Measurements from ENCODE around the gene FRA10AC1. TPM values are rescaled to one million over a fixed set of nuclear protein-coding genes. Genes with fewer than 3 reads are reported as not detected.

FRA10AC1 gene
- total RNA-seq, 1 experiment from 2014 or later: 20.3 TPM

DNA sequence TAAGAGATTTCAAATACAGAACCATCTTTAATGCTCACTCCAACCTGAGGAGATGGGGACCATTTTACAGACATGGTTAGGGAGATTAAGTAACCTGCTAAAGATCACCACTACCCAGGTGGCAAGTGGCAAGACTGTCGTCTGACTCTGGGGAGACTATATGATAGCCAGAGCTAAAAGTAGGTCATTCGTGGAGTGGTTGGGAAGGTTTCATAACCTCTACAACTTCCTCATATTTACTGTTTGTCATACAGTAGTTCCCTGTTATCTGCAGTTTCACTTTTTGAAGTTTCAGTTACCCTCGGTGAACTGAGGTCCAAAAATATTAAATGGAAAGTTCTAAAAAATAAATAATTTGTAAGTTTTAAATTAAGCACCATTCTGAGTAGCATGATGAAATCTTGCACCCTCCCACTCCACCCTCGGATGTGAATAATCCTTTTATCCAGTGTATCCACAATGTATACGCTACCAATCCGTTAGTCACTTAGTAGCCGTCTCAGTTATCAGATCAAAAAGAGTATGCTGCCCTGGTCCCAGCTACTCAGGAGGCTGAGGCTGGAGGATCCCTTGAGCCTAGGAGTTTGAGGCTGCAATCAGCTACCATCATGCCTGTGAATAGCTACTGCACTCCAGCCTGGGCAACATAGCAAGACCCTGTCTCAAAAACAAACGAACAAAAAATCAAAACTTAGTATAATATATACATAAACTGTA is 40.4 kb upstream of the FRA10AC1 start:
- H3K4me3 ChIP-seq (ENCODE audit: low read depth in 2 of 2, low read length in 2 of 2): no peak overlapping the region
- H3K27me3 ChIP-seq (ENCODE audit: control insufficient read depth, insufficient read depth, low read length): peaks cover 2% of the 10 kb centered on the region; the same call in 1 of the 2 replicates
- in situ Hi-C loops (cut with HindIII; ENCODE audit: low pct_unique_long_range_greater_than_20kb, low sequenced_read_pairs) (no loop called here), intact Hi-C loops (cut with micrococcal nuclease; ENCODE audit: unreplicated experiment) (no loop called here)
- H3K27ac ChIP-seq (ENCODE audit: low read length): no peak overlapping the region
- no peaks in the 10 kb centered on the region for H3K9me3 ChIP-seq (ENCODE audit: control insufficient read depth, insufficient read depth, low read depth, low read length)
- H3K4me1 ChIP-seq (ENCODE audit: control insufficient read depth, insufficient read depth, low read length): peaks cover 17% of the 10 kb centered on the region
- TF ChIP-seq, protein P1, sequence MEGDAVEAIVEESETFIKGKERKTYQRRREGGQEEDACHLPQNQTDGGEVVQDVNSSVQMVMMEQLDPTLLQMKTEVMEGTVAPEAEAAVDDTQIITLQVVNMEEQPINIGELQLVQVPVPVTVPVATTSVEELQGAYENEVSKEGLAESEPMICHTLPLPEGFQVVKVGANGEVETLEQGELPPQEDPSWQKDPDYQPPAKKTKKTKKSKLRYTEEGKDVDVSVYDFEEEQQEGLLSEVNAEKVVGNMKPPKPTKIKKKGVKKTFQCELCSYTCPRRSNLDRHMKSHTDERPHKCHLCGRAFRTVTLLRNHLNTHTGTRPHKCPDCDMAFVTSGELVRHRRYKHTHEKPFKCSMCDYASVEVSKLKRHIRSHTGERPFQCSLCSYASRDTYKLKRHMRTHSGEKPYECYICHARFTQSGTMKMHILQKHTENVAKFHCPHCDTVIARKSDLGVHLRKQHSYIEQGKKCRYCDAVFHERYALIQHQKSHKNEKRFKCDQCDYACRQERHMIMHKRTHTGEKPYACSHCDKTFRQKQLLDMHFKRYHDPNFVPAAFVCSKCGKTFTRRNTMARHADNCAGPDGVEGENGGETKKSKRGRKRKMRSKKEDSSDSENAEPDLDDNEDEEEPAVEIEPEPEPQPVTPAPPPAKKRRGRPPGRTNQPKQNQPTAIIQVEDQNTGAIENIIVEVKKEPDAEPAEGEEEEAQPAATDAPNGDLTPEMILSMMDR (IDR thresholded peaks at IDR 0.05): no peak
- TF ChIP-seq, protein P2, sequence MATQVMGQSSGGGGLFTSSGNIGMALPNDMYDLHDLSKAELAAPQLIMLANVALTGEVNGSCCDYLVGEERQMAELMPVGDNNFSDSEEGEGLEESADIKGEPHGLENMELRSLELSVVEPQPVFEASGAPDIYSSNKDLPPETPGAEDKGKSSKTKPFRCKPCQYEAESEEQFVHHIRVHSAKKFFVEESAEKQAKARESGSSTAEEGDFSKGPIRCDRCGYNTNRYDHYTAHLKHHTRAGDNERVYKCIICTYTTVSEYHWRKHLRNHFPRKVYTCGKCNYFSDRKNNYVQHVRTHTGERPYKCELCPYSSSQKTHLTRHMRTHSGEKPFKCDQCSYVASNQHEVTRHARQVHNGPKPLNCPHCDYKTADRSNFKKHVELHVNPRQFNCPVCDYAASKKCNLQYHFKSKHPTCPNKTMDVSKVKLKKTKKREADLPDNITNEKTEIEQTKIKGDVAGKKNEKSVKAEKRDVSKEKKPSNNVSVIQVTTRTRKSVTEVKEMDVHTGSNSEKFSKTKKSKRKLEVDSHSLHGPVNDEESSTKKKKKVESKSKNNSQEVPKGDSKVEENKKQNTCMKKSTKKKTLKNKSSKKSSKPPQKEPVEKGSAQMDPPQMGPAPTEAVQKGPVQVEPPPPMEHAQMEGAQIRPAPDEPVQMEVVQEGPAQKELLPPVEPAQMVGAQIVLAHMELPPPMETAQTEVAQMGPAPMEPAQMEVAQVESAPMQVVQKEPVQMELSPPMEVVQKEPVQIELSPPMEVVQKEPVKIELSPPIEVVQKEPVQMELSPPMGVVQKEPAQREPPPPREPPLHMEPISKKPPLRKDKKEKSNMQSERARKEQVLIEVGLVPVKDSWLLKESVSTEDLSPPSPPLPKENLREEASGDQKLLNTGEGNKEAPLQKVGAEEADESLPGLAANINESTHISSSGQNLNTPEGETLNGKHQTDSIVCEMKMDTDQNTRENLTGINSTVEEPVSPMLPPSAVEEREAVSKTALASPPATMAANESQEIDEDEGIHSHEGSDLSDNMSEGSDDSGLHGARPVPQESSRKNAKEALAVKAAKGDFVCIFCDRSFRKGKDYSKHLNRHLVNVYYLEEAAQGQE (IDR thresholded peaks at IDR 0.05; ENCODE audit: insufficient read depth in 1 of 2, low read depth in 2 of 2, low read length in 1 of 2): no peak
- no peak for TF ChIP-seq POLR2AphosphoS5 (IDR thresholded peaks at IDR 0.05; ENCODE audit: low read depth, low read length)
- TF ChIP-seq TCF7L2 (IDR thresholded peaks at IDR 0.05; ENCODE audit: low read depth, low read length): no peak
- no peak for TF ChIP-seq SIN3A (IDR thresholded peaks at IDR 0.05; ENCODE audit: borderline replicate concordance, insufficient read depth, low read depth, low read length)
- no TSS peak for BruUV-seq (replicated peaks)
- no peak for DNase-seq (ENCODE audit: low read depth, low spot score)
- ChIA-PET CTCF (interaction anchor here (0.6 kb wide), 1 partner anchor 64 kb away, joined by 7 read pairs; no protein-coding TSS in a partner anchor), POLR2A (no interaction called here)
- H3K36me3 ChIP-seq (ENCODE audit: control insufficient read depth, insufficient read depth, low read length): no peaks in the 10 kb centered on the region
- no peak for ATAC-seq

DNA sequence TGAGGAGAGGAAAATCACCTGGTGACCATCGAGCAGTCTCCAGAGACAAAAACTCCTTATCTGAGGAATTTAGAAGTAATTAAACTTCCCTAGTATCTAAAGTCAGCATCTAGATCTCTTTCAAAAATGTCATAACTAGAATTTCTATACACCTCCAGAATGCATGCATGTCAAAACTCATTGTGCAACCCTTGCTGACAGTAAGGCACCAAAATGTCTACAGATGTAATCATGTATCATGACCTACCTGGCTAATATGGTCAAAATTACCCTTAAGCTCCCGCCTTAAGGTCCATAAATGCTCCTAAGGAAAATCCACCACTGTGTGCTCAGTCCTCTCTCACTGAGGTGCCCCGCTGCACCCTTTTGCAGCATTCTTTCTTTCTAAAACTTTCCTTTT is 39.0 kb upstream of the FRA10AC1 start:
- in situ Hi-C loops (cut with HindIII; ENCODE audit: low pct_unique_long_range_greater_than_20kb, low sequenced_read_pairs): no loop called here
- DNase-seq (ENCODE audit: low read depth, low spot score): no peak
- BruUV-seq (replicated peaks): no TSS peak
- POLR2A ChIA-PET: no interaction called here
- intact Hi-C loops (cut with micrococcal nuclease; ENCODE audit: unreplicated experiment): no loop called here
- no peaks in the 10 kb centered on the region for H3K9me3 ChIP-seq (ENCODE audit: control insufficient read depth, insufficient read depth, low read depth, low read length)
- H3K4me3 ChIP-seq (ENCODE audit: low read depth in 2 of 2, low read length in 2 of 2): no peak overlapping the region
- CTCF ChIA-PET: no interaction called here
- no peak overlapping the region for H3K27ac ChIP-seq (ENCODE audit: low read length)
- no peak for TF ChIP-seq TCF7L2 (IDR thresholded peaks at IDR 0.05; ENCODE audit: low read depth, low read length)
- no peak for TF ChIP-seq POLR2AphosphoS5 (IDR thresholded peaks at IDR 0.05; ENCODE audit: low read depth, low read length)
- H3K27me3 ChIP-seq (ENCODE audit: control insufficient read depth, insufficient read depth, low read length): peaks cover 2% of the 10 kb centered on the region; the same call in 1 of the 2 replicates
- ATAC-seq: no peak
- H3K4me1 ChIP-seq (ENCODE audit: control insufficient read depth, insufficient read depth, low read length): peaks cover 5% of the 10 kb centered on the region; the same call in 1 of the 2 replicates
- no peaks in the 10 kb centered on the region for H3K36me3 ChIP-seq (ENCODE audit: control insufficient read depth, insufficient read depth, low read length)

DNA sequence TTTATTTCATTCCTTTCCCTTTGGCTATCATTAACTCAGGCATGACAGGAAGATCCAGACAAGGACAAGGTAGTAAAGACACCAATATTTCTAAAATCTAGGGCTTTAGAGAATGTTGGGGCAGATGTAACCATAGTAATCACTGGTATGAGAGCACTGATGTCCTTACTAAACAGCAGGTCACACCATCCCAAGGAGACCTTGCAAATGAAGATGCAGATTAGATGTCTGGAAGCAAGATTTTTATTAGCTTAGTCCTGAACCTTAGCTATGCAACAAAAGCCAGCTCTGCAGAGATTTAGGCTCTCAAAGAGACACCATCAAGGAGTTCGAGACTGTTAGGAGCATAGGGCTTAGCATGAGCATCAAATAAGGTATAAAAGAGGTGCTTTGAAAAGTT is 23.6 kb upstream of the FRA10AC1 start:
- H3K36me3 ChIP-seq (ENCODE audit: control insufficient read depth, insufficient read depth, low read length): no peaks in the 10 kb centered on the region
- ATAC-seq (no peak), DNase-seq (ENCODE audit: low read depth, low spot score) (no peak)
- no peak for TF ChIP-seq POLR2AphosphoS5 (IDR thresholded peaks at IDR 0.05; ENCODE audit: low read depth, low read length)
- no peak for TF ChIP-seq TCF7L2 (IDR thresholded peaks at IDR 0.05; ENCODE audit: low read depth, low read length)
- TF ChIP-seq, protein P2 (IDR thresholded peaks at IDR 0.05; ENCODE audit: insufficient read depth in 1 of 2, low read depth in 2 of 2, low read length in 1 of 2): no peak
- no peak for TF ChIP-seq SIN3A (IDR thresholded peaks at IDR 0.05; ENCODE audit: borderline replicate concordance, insufficient read depth, low read depth, low read length)
- TF ChIP-seq, protein P1 (IDR thresholded peaks at IDR 0.05): no peak
- no peak overlapping the region for H3K4me3 ChIP-seq (ENCODE audit: low read depth in 2 of 2, low read length in 2 of 2)
- no peaks in the 10 kb centered on the region for H3K9me3 ChIP-seq (ENCODE audit: control insufficient read depth, insufficient read depth, low read depth, low read length)
- no TSS peak for BruUV-seq (replicated peaks)
- peaks cover 22% of the 10 kb centered on the region for H3K27me3 ChIP-seq (ENCODE audit: control insufficient read depth, insufficient read depth, low read length)
- intact Hi-C loops (cut with micrococcal nuclease; ENCODE audit: unreplicated experiment) (no loop called here), in situ Hi-C loops (cut with HindIII; ENCODE audit: low pct_unique_long_range_greater_than_20kb, low sequenced_read_pairs) (no loop called here)
- ChIA-PET CTCF (no interaction called here), POLR2A (interaction anchor here (0.6 kb wide), 2 partner anchors 151 to 505 kb away, joined by 3 to 10 read pairs; no protein-coding TSS in a partner anchor)
- H3K27ac ChIP-seq (ENCODE audit: low read length): no peak overlapping the region
- H3K4me1 ChIP-seq (ENCODE audit: control insufficient read depth, insufficient read depth, low read length): no peaks in the 10 kb centered on the region

Data from Panc1 (cell line).